Stimulated activated CD4-positive, alpha-beta T cell treated with anti-CD3 and anti-CD28 coated beads, Interleukin-15, amount 100 ng/mL, for 24 hours (primary cell): ENCODE measurements around the gene FOXO6.

Source experiments
- DNase-seq: peaks from one replicate; pipeline ENCODE4 v3.0.0-alpha.2; 2020

The FOXO6 gene

DNA sequence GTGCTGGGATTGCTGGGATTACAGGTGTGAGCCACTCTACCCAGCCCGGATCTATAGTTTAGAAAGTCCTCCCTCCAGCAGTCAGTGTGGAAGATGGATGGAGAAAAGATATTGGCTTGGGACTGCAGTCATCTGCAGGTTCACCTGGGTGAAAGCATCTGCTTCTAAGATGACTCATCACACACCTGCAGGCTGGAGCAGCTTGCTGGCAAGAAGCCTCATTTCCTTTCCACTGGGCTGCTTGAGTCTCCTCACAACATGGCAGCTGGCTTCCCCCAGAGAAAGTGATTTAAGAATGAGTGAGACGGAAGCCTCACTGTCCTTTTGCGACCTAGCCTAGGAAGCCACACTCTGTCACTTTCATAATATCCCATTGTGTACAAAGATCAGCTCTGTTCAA lies 50.0 kb downstream of the FOXO6 start:
- DNase-seq, result no peak

DNA sequence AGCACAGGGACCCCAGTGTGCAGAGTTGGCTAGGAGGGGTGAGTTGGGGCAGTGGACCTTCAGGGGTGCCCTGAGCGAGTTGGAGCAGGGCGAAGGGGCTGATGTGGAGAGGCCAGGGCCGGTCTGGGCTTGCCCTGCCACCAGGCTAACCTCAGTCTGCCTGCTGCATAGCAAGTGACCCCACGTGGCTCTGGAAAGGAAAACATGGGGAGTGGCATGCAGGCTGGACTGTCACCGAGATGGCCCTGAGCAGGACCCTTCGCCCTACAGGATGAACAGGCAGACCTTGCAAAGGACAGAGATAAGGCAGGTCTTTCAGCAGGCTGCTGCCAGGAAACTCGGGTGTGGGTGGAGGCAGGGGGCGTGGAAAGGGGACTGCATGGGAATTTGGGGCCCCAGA lies 51.5 kb downstream of the FOXO6 start:
- DNase-seq, result no peak

DNA sequence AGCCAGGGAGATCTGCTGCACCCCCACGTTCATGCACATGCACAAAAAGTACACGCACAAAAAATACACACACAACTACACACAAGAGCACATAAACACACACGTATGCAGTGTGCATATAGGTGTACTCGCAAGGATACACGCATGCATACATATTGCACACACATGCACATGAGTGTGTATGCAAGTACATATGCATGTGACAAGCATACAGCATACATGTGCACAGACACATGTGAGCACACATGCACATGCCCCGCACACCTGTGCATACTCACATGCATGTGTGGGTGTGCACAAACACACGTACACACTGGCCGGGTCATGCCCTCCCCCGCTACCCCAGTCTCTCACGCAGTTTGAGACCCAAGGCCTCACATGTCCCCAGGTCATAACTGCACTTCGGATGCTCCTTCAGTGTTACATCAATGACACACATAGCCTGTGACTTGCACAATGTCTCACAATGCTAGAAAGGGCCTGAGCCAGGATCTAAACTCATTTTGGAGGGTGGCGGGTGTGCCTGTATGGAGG lies 52.6 kb downstream of the FOXO6 start:
- no peak for DNase-seq

DNA sequence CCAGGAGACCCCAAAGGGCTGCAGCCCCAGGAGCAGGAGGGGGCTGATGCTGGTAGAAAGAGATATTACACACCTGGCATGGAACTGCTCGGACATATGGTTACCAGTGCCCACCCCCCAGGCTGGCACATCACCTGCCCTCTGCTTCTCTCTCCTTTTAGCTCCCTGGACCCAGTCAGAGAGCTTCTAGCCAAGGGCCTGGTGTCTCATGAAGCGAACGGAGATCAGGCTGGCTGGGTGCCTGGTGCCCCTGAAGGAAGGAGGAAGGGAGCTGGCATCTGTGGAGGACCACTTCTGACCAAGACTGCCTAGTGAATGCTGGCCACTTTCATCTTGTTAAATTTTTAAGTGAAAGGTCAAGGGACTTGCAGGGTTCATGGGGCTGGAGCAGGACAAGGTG lies 53.1 kb downstream of the FOXO6 start:
- DNase-seq, result no peak

DNA sequence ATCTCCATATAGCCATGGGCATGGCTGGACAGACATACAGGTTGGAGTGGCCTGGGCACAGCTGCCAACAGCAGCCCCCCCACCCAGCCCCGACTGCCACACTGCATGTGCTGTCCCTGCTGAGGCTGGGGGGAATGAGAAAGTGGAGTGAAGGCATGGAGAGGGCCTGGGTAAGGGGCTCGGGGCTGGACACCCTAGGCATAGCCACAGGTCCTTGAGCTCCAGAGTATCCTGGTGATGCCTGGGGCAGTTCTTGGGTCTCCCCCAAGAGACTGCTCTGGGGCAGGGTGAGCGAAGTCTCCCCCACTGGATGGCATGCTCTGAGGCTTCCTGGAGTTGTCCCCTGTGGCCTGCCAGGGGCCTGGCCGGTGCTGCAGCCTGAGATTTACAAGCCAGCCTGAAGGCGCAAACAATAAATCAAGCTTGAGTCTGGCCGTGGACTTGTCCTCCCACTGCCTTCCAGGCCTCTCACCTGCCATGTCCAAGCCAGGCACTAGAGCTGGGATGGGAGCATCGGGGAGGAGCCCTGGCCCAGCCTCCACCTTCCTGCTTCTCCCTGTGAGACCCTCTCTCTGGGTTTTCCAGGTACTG lies 53.6 kb downstream of the FOXO6 start:
- DNase-seq, result no peak

DNA sequence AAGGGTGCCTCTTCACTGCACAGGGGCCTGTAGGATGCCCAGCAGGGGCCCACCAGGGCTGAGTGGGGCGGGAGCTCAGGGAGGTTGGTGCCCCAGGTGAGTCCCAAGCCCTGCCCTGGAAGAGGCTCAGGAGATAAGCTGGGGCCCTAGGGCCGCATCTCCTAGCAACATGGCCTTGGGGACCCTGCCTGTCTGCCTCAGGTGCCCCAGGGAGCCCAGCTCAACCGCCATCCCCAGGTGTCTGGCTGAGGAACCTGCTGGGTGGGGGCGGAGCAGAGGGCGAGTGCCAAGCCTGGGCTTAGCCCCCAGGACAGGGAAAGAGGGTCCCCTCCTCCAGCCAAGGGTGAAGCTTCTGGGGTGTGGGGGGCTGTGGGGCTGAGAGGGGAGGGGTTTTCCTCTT lies 54.8 kb downstream of the FOXO6 start:
- DNase-seq, result no peak

DNA sequence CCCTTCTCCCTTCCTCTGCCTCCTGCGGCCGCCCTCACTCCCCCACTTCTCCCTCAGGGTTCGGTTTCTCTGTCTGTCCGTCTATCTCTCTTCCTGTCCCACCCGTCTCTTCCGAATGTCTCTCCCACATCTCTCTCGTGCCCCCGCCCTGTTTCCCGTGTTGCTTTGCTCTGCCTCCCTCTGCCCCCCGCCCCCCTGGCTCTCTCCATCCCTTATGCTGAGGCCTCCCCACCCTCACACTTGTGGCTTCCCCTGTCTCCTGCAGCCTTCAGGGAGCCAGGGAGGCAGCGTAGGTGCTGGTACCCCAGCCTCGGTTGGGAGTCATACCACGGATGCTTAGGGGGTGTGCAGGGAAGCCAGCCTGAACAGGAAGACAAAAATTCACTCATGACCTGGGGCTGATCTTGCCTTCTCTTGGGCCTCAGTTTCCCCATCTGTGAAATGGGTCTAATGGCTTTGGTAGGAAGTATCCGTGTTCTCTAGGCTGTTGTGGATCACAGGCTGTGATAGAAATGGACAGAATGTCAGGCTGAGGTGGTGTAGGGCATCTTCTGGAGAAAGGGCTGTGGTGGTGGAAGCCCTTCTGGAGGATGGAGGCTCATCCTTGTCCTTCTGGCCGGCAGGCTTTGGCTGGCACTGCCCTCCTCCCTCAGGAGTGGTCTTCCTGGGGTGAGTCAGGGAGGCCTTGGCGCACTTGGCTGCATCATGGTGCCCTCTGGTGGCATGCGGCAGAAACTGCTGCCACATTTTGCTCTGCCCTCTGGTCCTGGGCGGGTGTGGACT lies 55.5 kb downstream of the FOXO6 start:
- DNase-seq, result peak; percentile 71

DNA sequence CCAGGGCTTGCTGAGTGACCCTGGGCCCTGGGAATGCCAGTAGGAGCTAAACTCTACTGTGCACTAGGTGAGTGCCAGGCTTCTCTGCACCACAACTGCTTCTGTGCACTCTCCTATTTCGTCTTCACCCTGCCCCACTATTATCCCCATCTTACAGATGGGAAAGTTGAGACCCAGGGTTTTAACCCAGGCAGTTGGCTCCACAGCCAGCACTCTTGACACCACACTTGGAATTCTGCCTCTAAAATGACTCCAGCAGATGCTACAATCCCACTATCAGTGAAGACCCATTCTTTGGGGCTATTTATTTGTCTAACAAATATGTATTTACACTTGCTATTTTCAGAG lies 56.1 kb downstream of the FOXO6 start:
- DNase-seq, result no peak

DNA sequence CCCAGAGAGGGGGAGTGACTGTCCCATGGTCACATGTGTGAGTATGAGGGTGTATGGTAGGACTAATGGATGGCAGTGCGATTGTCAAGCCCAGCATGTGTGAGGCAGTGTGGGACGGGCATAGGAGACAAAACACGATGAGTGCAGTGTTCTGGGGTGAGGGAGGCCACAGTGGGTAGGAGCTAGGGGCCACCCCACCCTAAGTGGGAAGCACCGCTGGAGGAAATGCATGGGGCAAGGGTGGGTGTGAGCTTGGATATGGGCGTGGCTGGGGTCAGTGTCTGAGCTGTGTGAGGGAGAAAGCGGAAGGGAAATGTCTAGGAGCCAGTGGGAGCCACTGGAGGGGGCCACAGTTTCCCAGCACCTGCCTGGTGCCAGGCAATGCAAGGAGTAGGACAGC lies 56.5 kb downstream of the FOXO6 start:
- DNase-seq, result no peak

DNA sequence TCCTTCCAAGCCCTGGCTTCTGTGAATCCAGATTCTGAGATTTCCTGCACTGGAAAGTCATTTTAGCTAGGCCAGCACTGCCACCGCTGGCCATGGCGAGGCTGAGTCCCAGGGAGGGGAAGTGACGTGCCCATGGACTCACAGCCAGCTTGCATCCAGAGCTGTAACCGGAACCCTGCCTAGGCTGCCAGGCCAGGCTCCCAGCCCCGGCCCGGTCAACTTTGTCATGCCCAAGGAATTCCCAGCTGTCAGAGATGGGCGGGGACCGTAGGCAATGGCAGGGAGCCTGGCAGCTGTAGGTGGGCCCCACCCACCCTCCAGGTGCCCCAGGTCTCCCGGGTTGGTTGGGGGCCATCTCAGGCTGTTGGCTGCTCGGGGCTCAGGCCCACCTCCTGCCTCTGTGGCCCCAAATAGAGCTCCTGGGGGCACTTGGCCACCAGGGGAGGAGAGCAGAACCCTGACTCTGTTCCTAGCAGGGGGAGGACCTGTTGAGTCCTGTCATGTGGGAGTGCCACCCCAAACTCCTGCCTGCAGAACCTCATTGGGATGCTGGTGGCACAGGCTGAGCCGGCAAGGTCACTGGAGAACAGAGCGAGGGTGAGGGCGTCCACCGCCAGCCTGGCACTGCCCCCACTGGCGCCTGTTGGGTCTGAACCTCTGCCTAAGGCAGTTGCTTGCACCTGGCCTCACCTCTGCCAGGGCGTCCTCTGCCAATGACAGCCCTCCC lies 57.8 kb downstream of the FOXO6 start:
- no peak for DNase-seq

DNA sequence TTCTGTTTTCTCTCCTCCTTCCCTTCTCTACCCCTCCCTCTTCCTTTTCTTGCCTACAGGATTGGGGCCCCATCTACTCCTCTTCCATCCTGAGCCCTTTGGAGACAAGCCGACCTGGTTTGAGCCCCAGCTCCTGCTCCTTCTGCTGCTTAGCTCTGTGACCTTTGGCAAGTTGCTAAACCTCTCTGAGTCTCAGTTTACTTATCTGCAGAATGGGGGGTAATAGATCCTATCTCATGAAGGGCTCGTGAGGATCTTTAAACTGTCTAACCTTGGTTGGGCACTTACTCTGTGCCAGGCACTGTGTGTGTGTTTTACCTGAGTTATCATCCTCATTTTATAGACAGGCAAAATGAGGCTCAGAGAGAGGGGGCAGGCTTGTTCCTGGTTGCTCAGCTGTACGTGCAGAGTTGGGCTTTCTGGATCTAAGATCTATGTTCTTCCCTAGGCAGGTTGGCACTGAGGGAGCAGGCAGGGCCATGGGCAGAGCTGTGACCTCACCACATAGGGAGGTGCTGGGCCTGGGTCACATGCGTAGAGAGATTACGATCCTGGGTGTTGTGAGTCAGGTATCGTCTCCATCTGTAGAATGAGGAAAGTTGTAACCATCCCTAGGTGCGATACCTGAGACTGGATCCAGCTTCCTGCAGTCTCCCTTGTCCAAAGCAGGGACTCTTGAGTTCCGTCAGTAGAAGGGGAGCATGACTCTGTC lies 58.5 kb downstream of the FOXO6 start:
- DNase-seq, result no peak

DNA sequence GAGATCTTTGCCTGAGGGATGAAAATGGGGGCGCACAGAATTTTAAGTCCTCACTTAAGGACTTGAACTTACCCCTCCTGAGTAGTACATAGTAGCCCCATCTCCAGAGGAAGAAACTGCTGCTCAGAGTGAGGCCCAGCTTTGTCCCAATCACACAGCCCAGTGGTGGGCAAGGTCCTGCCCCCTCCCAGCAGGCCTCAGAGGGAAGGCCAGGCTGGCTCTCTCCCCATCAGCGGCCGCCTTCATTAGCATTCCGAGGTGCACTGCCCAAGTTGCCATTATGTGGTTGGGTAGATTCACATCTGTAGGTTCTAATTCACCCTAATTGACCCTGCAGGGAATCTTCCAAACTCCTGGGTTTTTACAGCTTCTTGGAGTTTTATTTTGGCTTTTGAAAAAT lies 59.1 kb downstream of the FOXO6 start:
- DNase-seq, result no peak

DNA sequence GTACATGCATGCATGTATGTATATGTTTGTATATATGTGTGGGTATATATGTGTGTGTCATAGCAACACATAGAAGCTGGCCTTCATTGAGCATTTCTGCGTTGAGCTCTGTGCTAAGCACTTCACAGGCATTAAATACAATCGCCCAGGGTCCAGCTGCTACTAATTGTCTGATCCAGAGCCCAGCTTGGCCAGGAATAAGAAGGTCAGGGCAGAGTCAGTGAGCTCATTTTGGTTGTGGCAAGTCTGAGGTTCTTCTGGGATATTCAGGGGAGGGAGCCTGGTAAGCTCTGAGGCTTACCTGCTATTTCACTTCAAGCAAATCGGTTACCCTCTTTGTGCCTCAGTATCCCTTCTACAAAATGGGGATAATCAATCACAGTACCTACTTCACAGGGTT lies 59.6 kb downstream of the FOXO6 start:
- no peak for DNase-seq

DNA sequence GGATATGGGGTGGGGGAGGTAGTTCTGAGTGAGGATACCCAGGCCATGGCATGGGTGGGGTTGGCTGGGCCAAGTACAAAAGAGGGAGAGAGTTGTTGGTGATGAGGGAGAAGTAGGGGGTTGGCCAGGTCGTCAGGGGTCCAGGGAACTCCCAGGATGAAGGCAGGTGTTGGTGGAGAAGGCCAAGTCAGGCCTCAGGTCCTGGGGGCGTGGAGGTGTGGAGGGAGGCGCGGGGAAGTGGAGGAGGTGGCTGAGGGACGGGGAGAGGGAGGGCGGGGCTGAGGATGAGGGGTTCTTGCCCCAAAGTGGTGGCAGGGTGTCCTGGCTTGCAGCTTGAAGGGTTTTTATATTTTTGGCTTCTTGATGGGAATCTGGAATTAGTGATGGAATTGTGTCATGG lies 61.1 kb downstream of the FOXO6 start:
- no peak for DNase-seq

DNA sequence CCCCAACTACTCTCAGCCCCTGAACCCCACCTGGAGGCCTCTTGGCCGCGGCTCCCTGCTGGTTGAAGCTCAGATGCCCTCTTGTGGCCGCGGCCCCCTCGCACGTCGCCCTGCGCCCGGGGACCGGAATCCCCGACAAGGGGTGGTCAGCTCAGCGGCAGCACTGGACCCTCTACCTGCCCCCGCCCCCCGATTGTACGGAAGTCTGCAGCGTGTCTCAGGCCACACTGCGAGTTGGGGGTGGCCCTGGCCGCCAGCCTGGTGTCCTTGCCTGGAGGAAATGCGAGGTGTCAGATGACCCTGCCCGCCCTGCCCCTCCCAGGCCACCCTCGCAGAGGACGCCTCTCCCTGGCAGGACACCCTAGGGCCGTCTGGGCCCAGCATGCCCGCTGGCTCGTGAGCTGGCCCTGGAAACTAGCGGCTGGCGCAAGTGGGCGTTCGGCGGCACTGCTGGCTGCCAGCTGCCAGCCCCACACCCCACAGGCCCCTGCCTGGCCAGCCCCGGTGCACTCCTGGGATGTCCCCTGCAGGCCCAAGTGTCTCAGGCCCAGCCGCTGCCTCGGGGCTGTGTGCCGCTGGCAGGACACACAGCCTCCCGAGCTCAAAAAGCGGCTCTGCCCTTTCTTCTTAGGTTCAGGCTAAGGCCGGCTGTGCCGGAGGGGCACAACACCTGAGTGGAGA lies 62.4 kb downstream of the FOXO6 start:
- peak; percentile 17 for DNase-seq

DNA sequence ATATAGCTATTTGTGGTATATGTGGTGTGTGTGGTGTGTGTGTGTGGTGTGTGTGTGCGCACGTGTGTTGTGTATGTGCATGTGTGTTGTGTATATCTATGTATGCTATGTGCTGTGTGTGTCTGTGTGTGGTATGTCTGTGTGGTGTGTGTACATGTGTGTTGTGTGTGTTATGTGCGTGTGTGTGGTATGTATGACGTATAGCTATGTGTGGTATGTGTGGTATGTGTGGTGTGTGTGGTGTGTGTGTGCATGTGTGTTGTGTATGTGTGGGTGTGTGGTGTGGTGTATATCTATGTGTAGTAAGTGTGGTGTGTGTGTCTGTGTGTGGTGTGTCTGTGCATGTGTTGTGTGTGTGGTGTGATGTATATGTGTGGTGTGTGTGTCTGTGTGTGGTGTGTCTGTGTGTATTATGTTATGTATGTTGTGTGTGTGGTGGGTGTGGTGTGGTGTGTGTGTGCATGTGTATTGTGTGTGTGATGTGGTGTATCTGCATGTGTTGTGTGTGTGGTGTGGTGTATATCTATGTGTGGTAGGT lies 63.4 kb downstream of the FOXO6 start:
- DNase-seq, result no peak

DNA sequence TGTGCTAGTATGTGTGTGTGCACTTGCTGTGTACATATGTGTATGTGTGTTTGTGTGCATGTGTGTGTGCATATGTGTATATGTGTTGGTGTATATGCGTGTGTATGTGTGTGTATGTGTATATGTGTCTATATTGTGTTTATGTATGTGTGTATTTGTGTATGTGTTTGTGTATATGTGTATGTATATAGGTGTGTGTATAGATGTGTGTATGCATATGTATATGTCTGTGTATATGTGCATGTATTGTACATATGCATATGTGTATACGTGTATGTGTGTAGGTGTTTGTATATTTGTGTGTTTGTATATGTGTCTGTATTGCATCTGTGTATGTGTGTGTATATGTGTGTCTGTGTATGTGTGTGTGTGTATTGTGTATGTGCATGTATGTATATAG lies 64.1 kb downstream of the FOXO6 start:
- no peak for DNase-seq

DNA sequence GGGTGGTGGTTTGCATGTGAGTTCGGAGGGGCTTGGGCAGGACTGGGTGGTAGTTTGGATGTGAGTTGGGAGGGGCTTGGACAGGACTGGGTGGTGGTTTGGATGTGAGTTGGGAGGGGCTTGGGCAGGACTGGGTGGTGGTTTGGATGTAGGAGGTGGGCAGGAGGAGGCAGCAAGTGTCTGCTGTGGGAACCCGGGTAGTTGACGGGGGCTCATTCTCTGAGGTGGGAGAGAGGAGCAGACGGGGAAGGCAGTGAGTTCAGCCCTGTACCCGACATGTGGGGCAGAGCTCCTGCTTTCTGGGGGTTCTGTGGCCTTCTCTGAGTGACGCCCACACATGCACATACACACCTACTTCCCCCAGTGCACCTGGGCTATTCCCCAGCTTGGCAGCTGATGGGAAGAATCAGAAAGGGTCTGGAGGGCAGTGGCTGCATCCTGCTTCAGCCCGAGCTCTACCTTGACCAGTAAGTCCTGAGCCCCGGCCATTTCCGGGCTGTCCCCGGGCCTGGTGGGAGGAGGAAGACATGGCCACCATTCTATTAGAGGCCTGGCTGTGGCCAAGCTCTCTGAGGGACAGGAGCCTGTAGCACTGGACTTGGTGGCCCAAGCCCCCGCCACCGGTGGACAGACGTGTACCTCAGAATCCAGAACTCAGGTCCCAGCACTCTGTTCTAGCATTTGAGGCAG lies 65.1 kb downstream of the FOXO6 start:
- DNase-seq, result no peak

DNA sequence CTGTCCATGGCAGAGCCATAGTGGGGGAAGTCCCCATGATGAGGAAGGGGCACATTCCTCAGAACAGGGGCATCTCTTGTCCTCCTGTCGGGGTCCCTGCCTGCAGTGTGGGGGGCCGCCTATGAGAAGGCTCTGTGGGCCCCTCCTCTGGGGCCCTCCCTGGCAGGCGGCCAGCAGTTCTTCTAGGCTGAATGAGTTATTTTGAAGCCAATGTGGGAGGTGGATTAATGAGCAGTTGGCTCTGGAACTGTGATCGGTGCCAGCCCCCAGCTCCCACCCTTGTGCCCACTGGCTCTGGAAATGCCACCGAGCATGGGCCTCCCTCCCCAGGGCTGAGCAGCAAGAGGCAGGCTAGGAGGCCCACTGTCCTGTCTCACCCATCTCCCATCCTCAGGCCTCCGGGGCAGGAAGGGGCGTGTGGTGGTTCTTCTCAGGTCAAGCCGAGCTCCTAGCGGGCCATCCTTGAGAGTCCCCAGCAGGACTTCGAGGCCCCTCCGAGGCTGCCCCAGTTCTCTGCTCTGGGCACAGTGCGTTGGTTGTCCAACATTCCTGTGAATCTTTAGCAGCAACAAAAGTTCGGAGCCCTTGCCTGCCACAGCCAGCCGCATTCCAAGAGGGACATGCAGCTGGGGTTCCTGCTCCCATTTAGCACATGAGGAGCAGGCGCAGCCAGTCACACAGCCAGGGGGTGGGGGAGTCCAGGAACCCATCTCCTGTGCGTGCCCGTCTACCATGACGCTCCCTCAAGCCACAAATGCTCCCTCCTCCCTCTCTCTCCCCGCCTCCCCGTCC lies 66.1 kb downstream of the FOXO6 start:
- DNase-seq, result no peak

DNA sequence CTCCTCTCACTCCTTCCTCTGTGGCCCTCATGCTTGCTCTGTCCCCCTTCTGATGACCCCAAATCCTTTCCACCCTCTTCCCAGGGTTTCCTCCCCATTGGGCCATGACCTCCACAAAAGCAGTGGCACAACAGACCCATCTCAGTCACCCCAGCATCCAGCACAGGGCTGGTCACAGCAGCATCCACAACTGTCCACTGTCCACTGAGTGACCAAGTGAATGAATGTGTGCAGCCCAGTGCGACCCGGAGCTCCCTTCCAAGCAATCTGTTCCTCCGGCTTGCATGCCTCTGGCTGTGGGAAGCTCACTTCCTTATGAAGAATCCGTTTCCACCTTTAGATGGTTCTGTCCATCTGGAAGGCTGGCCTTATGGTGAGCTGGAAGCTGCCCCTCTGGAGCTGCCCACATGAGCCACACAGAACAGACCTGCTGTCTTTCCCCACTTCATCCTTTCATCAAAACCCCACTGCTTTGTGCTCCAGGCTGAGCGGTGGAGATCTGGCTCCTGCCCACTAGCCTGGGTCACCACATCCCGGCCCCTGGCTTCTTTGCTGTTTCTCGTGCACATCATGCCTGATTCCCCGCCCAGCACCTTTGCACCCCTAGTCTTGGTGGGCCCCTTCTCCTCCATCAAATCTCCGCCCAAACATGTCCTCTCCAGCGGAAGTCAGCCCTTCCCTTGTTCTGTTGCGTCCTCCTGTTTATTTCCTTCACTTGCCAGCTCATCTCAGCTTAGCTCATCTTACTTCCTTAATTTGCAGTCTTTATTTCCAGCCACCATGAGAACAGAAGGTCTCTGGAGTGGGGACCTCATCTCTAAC lies 66.9 kb downstream of the FOXO6 start:
- DNase-seq, result no peak
